ENCODE data around the gene SHC1. TPM values are rescaled to one million over a fixed set of nuclear protein-coding genes. Genes with fewer than 3 reads are reported as not detected.
A peak's percentile ranks its signal among the peaks of the same experiment; 100 is the strongest.

The SHC1 gene
- total and polyA plus RNA-seq, 2 donors (not counting 1 experiment from before 2014, with no cell fraction given), result 50.1 to 61.4 TPM

GRCh38 chr1:154957091-154957657 lies 13.4 kb downstream of the SHC1 start:
- Histone ChIP-seq H3K27ac (ENCODE audit: low read length in 2 of 2) (no peak overlapping the region), H3K4me3 (ENCODE audit: control extremely low read depth in 1 of 5, extremely low read depth in 1 of 5, insufficient read depth in 1 of 5, low read depth in 2 of 5, low read length in 4 of 5) (no peak overlapping the region)

More at GRCh38 chr1:154957091-154957657, 13.4 kb downstream of the SHC1 start:
- H3K4me3 Mint-ChIP-seq, result peak overlapping the region; percentile 53
- TF ChIP-seq EZH2 (IDR thresholded peaks at IDR 0.05; ENCODE audit: borderline replicate concordance, insufficient read depth, low read depth, low read length, poor library complexity, severe bottlenecking), result no peak
- TF ChIP-seq CTCF (IDR thresholded peaks at IDR 0.05), result no peak
- H3K36me3 ChIP-seq (replicated peaks in 1 of 2; ENCODE audit: control extremely low read depth in 1 of 2, control insufficient read depth in 1 of 2, extremely low read depth in 1 of 2, insufficient read depth in 2 of 2, low read length in 1 of 2), result peaks cover 0 to 26% of the 10 kb centered on the region in 2 experiments
- intact Hi-C loops (cut with micrococcal nuclease), result loop anchor here (5.0 kb wide), 1 partner anchor 350 kb away; the partner anchor contains the start of gene ADAR
- H3K27me3 ChIP-seq (replicated peaks in 1 of 4; ENCODE audit: control extremely low read depth in 1 of 4, control insufficient read depth in 3 of 4, insufficient read depth in 4 of 4, low read length in 3 of 4), result no peaks in the 10 kb centered on the region
- peaks cover 64% of the 10 kb centered on the region for H3K4me1 Mint-ChIP-seq
- H3K9me3 Mint-ChIP-seq (ENCODE audit: insufficient read depth), result no peaks in the 10 kb centered on the region
- no peaks in the 10 kb centered on the region for H3K9me3 ChIP-seq (ENCODE audit: control extremely low read depth in 1 of 3, control insufficient read depth in 2 of 3, insufficient read depth in 1 of 3, low read length in 2 of 3)
- CTCF ChIA-PET, result interaction anchor here (2.9 to 6.1 kb wide), 3 partner anchors 42 to 128 kb away, joined by 12 to 46 read pairs (median 34); no protein-coding TSS in a partner anchor
- H3K9ac ChIP-seq (ENCODE audit: low read length), result no peak overlapping the region
- H3K4me2 ChIP-seq (replicated peaks; ENCODE audit: low read depth, low read length, poor library complexity, severe bottlenecking), result peak overlapping the region; percentile 85
- peaks cover 50 to 58% of the 10 kb centered on the region in 2 donors for H3K4me1 ChIP-seq (ENCODE audit: control insufficient read depth in 2 of 2, insufficient read depth in 2 of 2, low read length in 2 of 2)
- H3K27me3 Mint-ChIP-seq, result no peaks in the 10 kb centered on the region
- ATAC-seq (ENCODE audit: low read depth) (no peak), DNase-seq (no peak)
- H2AFZ ChIP-seq (ENCODE audit: insufficient read depth, low read depth, low read length, poor library complexity, severe bottlenecking), result no peak overlapping the region
- peaks cover 58% of the 10 kb centered on the region for H4K20me1 ChIP-seq (ENCODE audit: control insufficient read depth, insufficient read depth, low read length, poor library complexity, severe bottlenecking)
- POLR2A ChIA-PET, result interaction anchor here (1.0 kb wide), 1 partner anchor 55 kb away, joined by 6 read pairs; no protein-coding TSS in a partner anchor
- WGBS (ENCODE audit: insufficient coverage), result 96% methylated on average over 4 of the region's 9 CpGs
- peak overlapping the region; percentile 96 for H3K27ac Mint-ChIP-seq
- peaks cover 85% of the 10 kb centered on the region for H3K79me2 ChIP-seq (ENCODE audit: control insufficient read depth, insufficient read depth, low read length)

All from B cell (primary cell).